Measurements from ENCODE around the gene STARD5. TPM values are rescaled to one million over a fixed set of nuclear protein-coding genes. Genes with fewer than 3 reads are reported as not detected.

The STARD5 gene
- total and polyA plus RNA-seq, 4 donors = 1.1 to 47.0 (median 35.7) TPM

DNA sequence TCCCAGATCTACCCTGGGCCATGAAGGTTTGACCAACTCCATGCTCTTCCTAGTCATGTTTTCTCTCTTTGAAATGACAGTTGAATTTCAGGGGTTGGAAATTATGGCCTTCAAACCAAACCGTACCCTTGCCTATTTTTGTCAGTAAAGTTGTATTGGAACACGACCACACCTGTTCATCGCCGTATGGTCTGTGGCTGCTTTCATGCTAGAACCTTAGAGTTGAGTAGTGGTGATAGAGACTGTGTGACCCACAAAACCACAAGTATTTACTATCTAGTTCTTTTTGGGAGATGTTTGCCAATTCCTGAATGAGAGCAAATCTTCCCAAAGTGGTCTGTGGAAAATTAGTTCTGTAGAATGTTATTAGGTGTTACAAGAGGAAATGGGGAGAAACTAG is 24.0 kb upstream of the STARD5 start:
- DNase-seq (ENCODE audit: low spot score) = no peak
- no peak overlapping the region for H3K4me3 ChIP-seq (ENCODE audit: low read depth in 1 of 3, low read length in 3 of 3)
- no peak overlapping the region for H3K27ac ChIP-seq (ENCODE audit: low read depth in 1 of 2, low read length in 2 of 2)
- no peaks in the 10 kb centered on the region for H3K9me3 ChIP-seq (ENCODE audit: control insufficient read depth in 4 of 4, low read length in 3 of 4)
- TF ChIP-seq HNF4A (conservative IDR thresholded peaks at IDR 0.05) (no peak), GABPA (IDR thresholded peaks at IDR 0.05 in 1 of 2, conservative IDR thresholded peaks at IDR 0.05 in 1 of 2) (no peak), YY1 (IDR thresholded peaks at IDR 0.05) (no peak), HNF4G (IDR thresholded peaks at IDR 0.05) (no peak), FOXA1 (IDR thresholded peaks at IDR 0.05) (no peak), EGR1 (IDR thresholded peaks at IDR 0.05; ENCODE audit: low read depth in 2 of 2) (no peak), FOXA2 (IDR thresholded peaks at IDR 0.05) (no peak), SP1 (IDR thresholded peaks at IDR 0.05) (no peak), JUND (IDR thresholded peaks at IDR 0.05) (no peak)
- TF ChIP-seq, protein P1, sequence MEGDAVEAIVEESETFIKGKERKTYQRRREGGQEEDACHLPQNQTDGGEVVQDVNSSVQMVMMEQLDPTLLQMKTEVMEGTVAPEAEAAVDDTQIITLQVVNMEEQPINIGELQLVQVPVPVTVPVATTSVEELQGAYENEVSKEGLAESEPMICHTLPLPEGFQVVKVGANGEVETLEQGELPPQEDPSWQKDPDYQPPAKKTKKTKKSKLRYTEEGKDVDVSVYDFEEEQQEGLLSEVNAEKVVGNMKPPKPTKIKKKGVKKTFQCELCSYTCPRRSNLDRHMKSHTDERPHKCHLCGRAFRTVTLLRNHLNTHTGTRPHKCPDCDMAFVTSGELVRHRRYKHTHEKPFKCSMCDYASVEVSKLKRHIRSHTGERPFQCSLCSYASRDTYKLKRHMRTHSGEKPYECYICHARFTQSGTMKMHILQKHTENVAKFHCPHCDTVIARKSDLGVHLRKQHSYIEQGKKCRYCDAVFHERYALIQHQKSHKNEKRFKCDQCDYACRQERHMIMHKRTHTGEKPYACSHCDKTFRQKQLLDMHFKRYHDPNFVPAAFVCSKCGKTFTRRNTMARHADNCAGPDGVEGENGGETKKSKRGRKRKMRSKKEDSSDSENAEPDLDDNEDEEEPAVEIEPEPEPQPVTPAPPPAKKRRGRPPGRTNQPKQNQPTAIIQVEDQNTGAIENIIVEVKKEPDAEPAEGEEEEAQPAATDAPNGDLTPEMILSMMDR (IDR thresholded peaks at IDR 0.05; ENCODE audit: low read depth, low read length, missing input control) = no peak
- TF ChIP-seq, protein P2, sequence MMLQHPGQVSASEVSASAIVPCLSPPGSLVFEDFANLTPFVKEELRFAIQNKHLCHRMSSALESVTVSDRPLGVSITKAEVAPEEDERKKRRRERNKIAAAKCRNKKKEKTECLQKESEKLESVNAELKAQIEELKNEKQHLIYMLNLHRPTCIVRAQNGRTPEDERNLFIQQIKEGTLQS (IDR thresholded peaks at IDR 0.05) = no peak
- TF ChIP-seq, protein P3, sequence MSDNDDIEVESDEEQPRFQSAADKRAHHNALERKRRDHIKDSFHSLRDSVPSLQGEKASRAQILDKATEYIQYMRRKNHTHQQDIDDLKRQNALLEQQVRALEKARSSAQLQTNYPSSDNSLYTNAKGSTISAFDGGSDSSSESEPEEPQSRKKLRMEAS (IDR thresholded peaks at IDR 0.05) = no peak
- TF ChIP-seq, protein P4, sequence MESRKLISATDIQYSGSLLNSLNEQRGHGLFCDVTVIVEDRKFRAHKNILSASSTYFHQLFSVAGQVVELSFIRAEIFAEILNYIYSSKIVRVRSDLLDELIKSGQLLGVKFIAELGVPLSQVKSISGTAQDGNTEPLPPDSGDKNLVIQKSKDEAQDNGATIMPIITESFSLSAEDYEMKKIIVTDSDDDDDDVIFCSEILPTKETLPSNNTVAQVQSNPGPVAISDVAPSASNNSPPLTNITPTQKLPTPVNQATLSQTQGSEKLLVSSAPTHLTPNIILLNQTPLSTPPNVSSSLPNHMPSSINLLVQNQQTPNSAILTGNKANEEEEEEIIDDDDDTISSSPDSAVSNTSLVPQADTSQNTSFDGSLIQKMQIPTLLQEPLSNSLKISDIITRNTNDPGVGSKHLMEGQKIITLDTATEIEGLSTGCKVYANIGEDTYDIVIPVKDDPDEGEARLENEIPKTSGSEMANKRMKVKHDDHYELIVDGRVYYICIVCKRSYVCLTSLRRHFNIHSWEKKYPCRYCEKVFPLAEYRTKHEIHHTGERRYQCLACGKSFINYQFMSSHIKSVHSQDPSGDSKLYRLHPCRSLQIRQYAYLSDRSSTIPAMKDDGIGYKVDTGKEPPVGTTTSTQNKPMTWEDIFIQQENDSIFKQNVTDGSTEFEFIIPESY (IDR thresholded peaks at IDR 0.05) = no peak
- H3K36me3 ChIP-seq (ENCODE audit: control insufficient read depth in 4 of 4, insufficient read depth in 3 of 4, low read depth in 1 of 4, low read length in 3 of 4) = peaks cover 0 to 5% (median 2%) of the 10 kb centered on the region in 4 donors
- no peaks in the 10 kb centered on the region for H3K4me1 ChIP-seq (ENCODE audit: control insufficient read depth in 4 of 4, insufficient read depth in 4 of 4, low read length in 3 of 4)
- no peak overlapping the region for H3K9ac ChIP-seq (ENCODE audit: low read depth in 1 of 2, low read length in 2 of 2)
- H3K27me3 ChIP-seq (ENCODE audit: control insufficient read depth in 4 of 4, insufficient read depth in 4 of 4, low read length in 3 of 4) = no peaks in the 10 kb centered on the region
- 90% methylated on average over 4 of the region's 4 CpGs for WGBS

DNA sequence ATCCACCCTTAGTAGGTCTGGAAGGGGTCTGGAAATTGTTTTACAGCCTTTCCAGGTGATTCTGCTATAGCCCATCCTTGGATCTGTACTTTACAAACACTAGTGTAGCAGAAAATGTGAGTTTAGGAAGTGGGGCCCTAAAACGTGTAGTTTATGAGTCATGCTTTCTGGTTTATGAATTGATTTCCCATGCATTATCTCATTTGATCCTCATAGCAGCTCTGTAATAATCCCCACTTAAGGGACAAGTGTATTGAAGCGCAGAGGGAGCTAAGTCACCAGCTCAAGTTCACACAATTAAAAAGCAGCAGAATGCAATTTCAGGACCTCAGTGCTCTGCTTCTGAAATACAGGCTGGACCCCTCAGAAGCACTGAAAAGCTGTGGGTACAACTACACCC is 22.7 kb upstream of the STARD5 start:
- no peak for TF ChIP-seq FOXA1 (IDR thresholded peaks at IDR 0.05)
- no peak for TF ChIP-seq NR2F2 (IDR thresholded peaks at IDR 0.05)
- no peak for TF ChIP-seq HNF4A (conservative IDR thresholded peaks at IDR 0.05)
- TF ChIP-seq, protein P3 (IDR thresholded peaks at IDR 0.05) = no peak
- TF ChIP-seq, protein P5, sequence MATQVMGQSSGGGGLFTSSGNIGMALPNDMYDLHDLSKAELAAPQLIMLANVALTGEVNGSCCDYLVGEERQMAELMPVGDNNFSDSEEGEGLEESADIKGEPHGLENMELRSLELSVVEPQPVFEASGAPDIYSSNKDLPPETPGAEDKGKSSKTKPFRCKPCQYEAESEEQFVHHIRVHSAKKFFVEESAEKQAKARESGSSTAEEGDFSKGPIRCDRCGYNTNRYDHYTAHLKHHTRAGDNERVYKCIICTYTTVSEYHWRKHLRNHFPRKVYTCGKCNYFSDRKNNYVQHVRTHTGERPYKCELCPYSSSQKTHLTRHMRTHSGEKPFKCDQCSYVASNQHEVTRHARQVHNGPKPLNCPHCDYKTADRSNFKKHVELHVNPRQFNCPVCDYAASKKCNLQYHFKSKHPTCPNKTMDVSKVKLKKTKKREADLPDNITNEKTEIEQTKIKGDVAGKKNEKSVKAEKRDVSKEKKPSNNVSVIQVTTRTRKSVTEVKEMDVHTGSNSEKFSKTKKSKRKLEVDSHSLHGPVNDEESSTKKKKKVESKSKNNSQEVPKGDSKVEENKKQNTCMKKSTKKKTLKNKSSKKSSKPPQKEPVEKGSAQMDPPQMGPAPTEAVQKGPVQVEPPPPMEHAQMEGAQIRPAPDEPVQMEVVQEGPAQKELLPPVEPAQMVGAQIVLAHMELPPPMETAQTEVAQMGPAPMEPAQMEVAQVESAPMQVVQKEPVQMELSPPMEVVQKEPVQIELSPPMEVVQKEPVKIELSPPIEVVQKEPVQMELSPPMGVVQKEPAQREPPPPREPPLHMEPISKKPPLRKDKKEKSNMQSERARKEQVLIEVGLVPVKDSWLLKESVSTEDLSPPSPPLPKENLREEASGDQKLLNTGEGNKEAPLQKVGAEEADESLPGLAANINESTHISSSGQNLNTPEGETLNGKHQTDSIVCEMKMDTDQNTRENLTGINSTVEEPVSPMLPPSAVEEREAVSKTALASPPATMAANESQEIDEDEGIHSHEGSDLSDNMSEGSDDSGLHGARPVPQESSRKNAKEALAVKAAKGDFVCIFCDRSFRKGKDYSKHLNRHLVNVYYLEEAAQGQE (IDR thresholded peaks at IDR 0.05) = no peak
- TF ChIP-seq SP1 (IDR thresholded peaks at IDR 0.05) = no peak
- TF ChIP-seq, protein P4 (IDR thresholded peaks at IDR 0.05) = no peak
- no peak for TF ChIP-seq EGR1 (IDR thresholded peaks at IDR 0.05; ENCODE audit: low read depth in 2 of 2)
- TF ChIP-seq GABPA (IDR thresholded peaks at IDR 0.05 in 1 of 2, conservative IDR thresholded peaks at IDR 0.05 in 1 of 2) = no peak
- no peak for TF ChIP-seq HNF4G (IDR thresholded peaks at IDR 0.05)
- TF ChIP-seq, protein P2 (IDR thresholded peaks at IDR 0.05) = no peak
- TF ChIP-seq TAF1 (conservative IDR thresholded peaks at IDR 0.05) = no peak
- TF ChIP-seq RXRA (IDR thresholded peaks at IDR 0.05) = no peak
- TF ChIP-seq FOXA2 (IDR thresholded peaks at IDR 0.05) = no peak
- TF ChIP-seq JUND (IDR thresholded peaks at IDR 0.05) = no peak
- TF ChIP-seq, protein P1 (IDR thresholded peaks at IDR 0.05; ENCODE audit: low read depth, low read length, missing input control) = no peak
- no peak for TF ChIP-seq YY1 (IDR thresholded peaks at IDR 0.05)
- Histone ChIP-seq H3K9ac (ENCODE audit: low read depth in 1 of 2, low read length in 2 of 2) (no peak overlapping the region), H3K27me3 (ENCODE audit: control insufficient read depth in 4 of 4, insufficient read depth in 4 of 4, low read length in 3 of 4) (no peaks in the 10 kb centered on the region), H3K9me3 (ENCODE audit: control insufficient read depth in 4 of 4, low read length in 3 of 4) (no peaks in the 10 kb centered on the region), H3K27ac (ENCODE audit: low read depth in 1 of 2, low read length in 2 of 2) (no peak overlapping the region), H3K36me3 (ENCODE audit: control insufficient read depth in 4 of 4, insufficient read depth in 3 of 4, low read depth in 1 of 4, low read length in 3 of 4) (peaks cover 0 to 5% (median 2%) of the 10 kb centered on the region in 4 donors), H3K4me1 (ENCODE audit: control insufficient read depth in 4 of 4, insufficient read depth in 4 of 4, low read length in 3 of 4) (no peaks in the 10 kb centered on the region), H3K4me3 (ENCODE audit: low read depth in 1 of 3, low read length in 3 of 3) (no peak overlapping the region)
- no peak for DNase-seq (ENCODE audit: low spot score)
- 77% methylated on average over 2 of the region's 2 CpGs for WGBS
